Hepatocyte (in vitro differentiated cells): Measurements from ENCODE around the gene ANGPTL4. TPM values are rescaled to one million over a fixed set of nuclear protein-coding genes. Genes with fewer than 3 reads are reported as not detected.

Experiments
- DNase-seq: peaks from one replicate; pipeline ENCODE4 v3.0.0-alpha.2; 2016; ENCODE audit warnings: low spot score
- H2AFZ ChIP-seq: fragments of 200-600 bp; sonication (generic); 2 replicates; pipeline ENCODE4 v1.6.0; 2016; ENCODE audit warnings: antibody characterized with exemption, mild to moderate bottlenecking
- H3K27ac ChIP-seq: fragments of 200-600 bp; sonication (generic); 2 replicates; pipeline ENCODE4 v1.5.1; 2016; ENCODE audit warnings: mild to moderate bottlenecking
- H3K27me3 ChIP-seq: fragments of 200-600 bp; sonication (generic); 2 replicates; pipeline ENCODE4 v1.6.1; 2016
- H3K36me3 ChIP-seq: fragments of 200-600 bp; sonication (generic); replicated peaks from 2 replicates; pipeline ENCODE4 v1.5.1; 2016; ENCODE audit warnings: low read depth; ENCODE audit not compliant: insufficient read depth
- H3K4me1 ChIP-seq: fragments of 200-600 bp; sonication (generic); 2 replicates; pipeline ENCODE4 v1.5.1; 2016; ENCODE audit warnings: mild to moderate bottlenecking, moderate library complexity; ENCODE audit not compliant: insufficient read depth
- H3K4me2 ChIP-seq: fragments of 200-600 bp; sonication (generic); 2 replicates; pipeline ENCODE4 v1.6.0; 2016
- H3K4me3 ChIP-seq: fragments of 200-600 bp; sonication (generic); 2 replicates; pipeline ENCODE4 v1.5.1; 2016; ENCODE audit warnings: mild to moderate bottlenecking
- H3K79me2 ChIP-seq: fragments of 200-600 bp; sonication (generic); 2 replicates; pipeline ENCODE4 v1.6.0; 2017; ENCODE audit warnings: mild to moderate bottlenecking
- H3K9me2 ChIP-seq: fragments of 200-600 bp; sonication (generic); replicated peaks from 2 replicates; pipeline ENCODE4 v1.6.0; 2017; ENCODE audit warnings: mild to moderate bottlenecking; ENCODE audit not compliant: insufficient read depth
- H3K9me3 ChIP-seq: fragments of 200-600 bp; sonication (generic); 2 replicates; pipeline ENCODE4 v1.5.1; 2016; ENCODE audit warnings: low read depth, mild to moderate bottlenecking
- H4K20me1 ChIP-seq: fragments of 200-600 bp; sonication (generic); 2 replicates; pipeline ENCODE4 v1.6.0; 2016; ENCODE audit warnings: mild to moderate bottlenecking; ENCODE audit not compliant: insufficient read depth, poor library complexity, severe bottlenecking
- EZH2 ChIP-seq: fragments of 200-600 bp; sonication (generic); IDR thresholded peaks from 2 replicates; pipeline ENCODE4 v1.6.1; 2016; ENCODE audit warnings: antibody characterized with exemption, mild to moderate bottlenecking, borderline replicate concordance
- EZH2phosphoT487 ChIP-seq: fragments of 200-600 bp; sonication (generic); IDR thresholded peaks from one replicate; pipeline ENCODE4 v1.6.1; 2018; ENCODE audit warnings: antibody characterized with exemption, mild to moderate bottlenecking, low read depth, moderate library complexity; ENCODE audit not compliant: unreplicated experiment, severe bottlenecking
- WGBS: methylation state at CpG from one replicate; pipeline ENCODE4 v1.1.6; 2016; ENCODE audit warnings: low lambda C conversion rate; ENCODE audit errors: missing lambda C conversion rate; 5-methylcytosine and 5-hydroxymethylcytosine counted together
- polyA plus RNA-seq: library from polyadenylated mRNA; unstranded; fragments of >200 nt; fragmentation: Nextera tagmentation; extraction: Ambion mirVana; gene quantifications from 2 replicates; pipeline ENCODE4 v1.2.1, GENCODE V29; 2016
- total RNA-seq: library from RNA; depleted of rRNA; stranded (reverse); fragments of >200 nt; gene quantifications from 2 replicates; pipeline ENCODE4 v1.2.3, GENCODE V29; 2014
- TF ChIP-seq, protein P1 (sequence below): fragments of 200-600 bp; sonication (generic); IDR thresholded peaks from 2 replicates; pipeline ENCODE4 v1.5.1; 2016; ENCODE audit warnings: antibody characterized with exemption, mild to moderate bottlenecking; ENCODE audit not compliant: poor library complexity

ANGPTL4 gene
- total and polyA plus RNA-seq, 2 experiments from 2014 or later: 14.7 to 23.4 TPM

GRCh38 chr19:8334458-8335342, 29.3 kb upstream of the ANGPTL4 start:
- WGBS: 8% methylated on average over 93 of the region's 117 CpGs
- DNase-seq: peak; percentile 83
- Histone ChIP-seq H3K36me3 (no peaks in the 10 kb centered on the region), H3K4me1 (peaks cover 10% of the 10 kb centered on the region), H3K9me3 (no peaks in the 10 kb centered on the region), H3K79me2 (no peaks in the 10 kb centered on the region), H2AFZ (no peak overlapping the region), H3K27ac (no peak overlapping the region), H3K9me2 (no peaks in the 10 kb centered on the region), H3K4me3 (no peak overlapping the region), H3K4me2 (peak overlapping the region; percentile 72), H4K20me1 (no peaks in the 10 kb centered on the region), H3K27me3 (peaks cover 37% of the 10 kb centered on the region)
- TF ChIP-seq EZH2 (no peak), EZH2phosphoT487 (no peak)
- TF ChIP-seq, protein P1, sequence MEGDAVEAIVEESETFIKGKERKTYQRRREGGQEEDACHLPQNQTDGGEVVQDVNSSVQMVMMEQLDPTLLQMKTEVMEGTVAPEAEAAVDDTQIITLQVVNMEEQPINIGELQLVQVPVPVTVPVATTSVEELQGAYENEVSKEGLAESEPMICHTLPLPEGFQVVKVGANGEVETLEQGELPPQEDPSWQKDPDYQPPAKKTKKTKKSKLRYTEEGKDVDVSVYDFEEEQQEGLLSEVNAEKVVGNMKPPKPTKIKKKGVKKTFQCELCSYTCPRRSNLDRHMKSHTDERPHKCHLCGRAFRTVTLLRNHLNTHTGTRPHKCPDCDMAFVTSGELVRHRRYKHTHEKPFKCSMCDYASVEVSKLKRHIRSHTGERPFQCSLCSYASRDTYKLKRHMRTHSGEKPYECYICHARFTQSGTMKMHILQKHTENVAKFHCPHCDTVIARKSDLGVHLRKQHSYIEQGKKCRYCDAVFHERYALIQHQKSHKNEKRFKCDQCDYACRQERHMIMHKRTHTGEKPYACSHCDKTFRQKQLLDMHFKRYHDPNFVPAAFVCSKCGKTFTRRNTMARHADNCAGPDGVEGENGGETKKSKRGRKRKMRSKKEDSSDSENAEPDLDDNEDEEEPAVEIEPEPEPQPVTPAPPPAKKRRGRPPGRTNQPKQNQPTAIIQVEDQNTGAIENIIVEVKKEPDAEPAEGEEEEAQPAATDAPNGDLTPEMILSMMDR: no peak

GRCh38 chr19:8335343-8336071, 28.4 kb upstream of the ANGPTL4 start:
- WGBS: 9% methylated on average over 50 of the region's 79 CpGs
- H3K4me2 ChIP-seq: peak overlapping the region; percentile 72
- H3K79me2 ChIP-seq: no peaks in the 10 kb centered on the region
- peaks cover 37% of the 10 kb centered on the region for H3K27me3 ChIP-seq
- no peak overlapping the region for H2AFZ ChIP-seq
- no peak overlapping the region for H3K27ac ChIP-seq
- no peaks in the 10 kb centered on the region for H3K9me2 ChIP-seq
- no peak for DNase-seq
- no peaks in the 10 kb centered on the region for H4K20me1 ChIP-seq
- no peaks in the 10 kb centered on the region for H3K36me3 ChIP-seq
- H3K4me3 ChIP-seq: no peak overlapping the region
- H3K9me3 ChIP-seq: no peaks in the 10 kb centered on the region
- TF ChIP-seq EZH2phosphoT487 (no peak), EZH2 (no peak)
- TF ChIP-seq, protein P1: no peak
- peaks cover 10% of the 10 kb centered on the region for H3K4me1 ChIP-seq

- Histone ChIP-seq H3K4me3 (no peak overlapping the region), H3K4me1 (peaks cover 10% of the 10 kb centered on the region), H3K27me3 (peaks cover 37% of the 10 kb centered on the region), H3K4me2 (no peak overlapping the region), H3K9me2 (no peaks in the 10 kb centered on the region), H3K9me3 (no peaks in the 10 kb centered on the region), H3K79me2 (no peaks in the 10 kb centered on the region), H3K27ac (no peak overlapping the region), H4K20me1 (no peaks in the 10 kb centered on the region), H3K36me3 (no peaks in the 10 kb centered on the region), H2AFZ (no peak overlapping the region)
- WGBS: 61% methylated on average over 26 of the region's 27 CpGs
- DNase-seq: no peak
- no peak for TF ChIP-seq EZH2
- TF ChIP-seq, protein P1: no peak
- no peak for TF ChIP-seq EZH2phosphoT487
Observed at GRCh38 chr19:8336072-8336569, 27.8 kb upstream of the ANGPTL4 start.
